Measurements from ENCODE around the gene NHEJ1.

DNA sequence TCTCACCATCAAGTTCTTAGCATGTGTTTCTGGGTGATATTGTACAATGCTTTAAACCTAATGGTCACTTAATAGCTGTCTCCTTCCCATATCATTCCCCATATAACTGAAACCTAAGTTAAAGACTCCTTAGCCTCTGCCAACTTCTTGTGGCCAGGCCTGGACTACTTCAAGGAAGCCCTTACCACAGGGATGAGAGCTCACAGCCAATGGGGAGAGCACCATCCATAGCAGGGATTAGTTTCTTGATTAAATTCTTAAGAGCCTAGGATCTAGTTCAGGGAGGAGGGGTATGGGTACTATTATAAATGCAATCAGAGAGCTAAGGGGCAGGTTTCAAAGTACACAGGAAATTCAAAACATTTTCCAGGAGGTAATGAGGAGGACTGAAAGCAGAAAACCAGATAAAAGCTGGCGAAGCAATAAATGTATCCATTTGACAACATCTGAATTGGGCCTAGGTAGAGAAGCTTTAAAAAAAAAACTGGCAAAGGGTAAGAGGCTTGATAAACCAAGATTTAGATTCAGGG is 65.1 kb downstream of the NHEJ1 start:
- TF ChIP-seq POLR2A (IDR thresholded peaks at IDR 0.05) = no peak
- TF ChIP-seq, protein P1, sequence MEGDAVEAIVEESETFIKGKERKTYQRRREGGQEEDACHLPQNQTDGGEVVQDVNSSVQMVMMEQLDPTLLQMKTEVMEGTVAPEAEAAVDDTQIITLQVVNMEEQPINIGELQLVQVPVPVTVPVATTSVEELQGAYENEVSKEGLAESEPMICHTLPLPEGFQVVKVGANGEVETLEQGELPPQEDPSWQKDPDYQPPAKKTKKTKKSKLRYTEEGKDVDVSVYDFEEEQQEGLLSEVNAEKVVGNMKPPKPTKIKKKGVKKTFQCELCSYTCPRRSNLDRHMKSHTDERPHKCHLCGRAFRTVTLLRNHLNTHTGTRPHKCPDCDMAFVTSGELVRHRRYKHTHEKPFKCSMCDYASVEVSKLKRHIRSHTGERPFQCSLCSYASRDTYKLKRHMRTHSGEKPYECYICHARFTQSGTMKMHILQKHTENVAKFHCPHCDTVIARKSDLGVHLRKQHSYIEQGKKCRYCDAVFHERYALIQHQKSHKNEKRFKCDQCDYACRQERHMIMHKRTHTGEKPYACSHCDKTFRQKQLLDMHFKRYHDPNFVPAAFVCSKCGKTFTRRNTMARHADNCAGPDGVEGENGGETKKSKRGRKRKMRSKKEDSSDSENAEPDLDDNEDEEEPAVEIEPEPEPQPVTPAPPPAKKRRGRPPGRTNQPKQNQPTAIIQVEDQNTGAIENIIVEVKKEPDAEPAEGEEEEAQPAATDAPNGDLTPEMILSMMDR (IDR thresholded peaks at IDR 0.05) = no peak
